ENCODE results near the gene PLA2G4C.
A peak's percentile ranks its signal among the peaks of the same experiment; 100 is the strongest.

DNA sequence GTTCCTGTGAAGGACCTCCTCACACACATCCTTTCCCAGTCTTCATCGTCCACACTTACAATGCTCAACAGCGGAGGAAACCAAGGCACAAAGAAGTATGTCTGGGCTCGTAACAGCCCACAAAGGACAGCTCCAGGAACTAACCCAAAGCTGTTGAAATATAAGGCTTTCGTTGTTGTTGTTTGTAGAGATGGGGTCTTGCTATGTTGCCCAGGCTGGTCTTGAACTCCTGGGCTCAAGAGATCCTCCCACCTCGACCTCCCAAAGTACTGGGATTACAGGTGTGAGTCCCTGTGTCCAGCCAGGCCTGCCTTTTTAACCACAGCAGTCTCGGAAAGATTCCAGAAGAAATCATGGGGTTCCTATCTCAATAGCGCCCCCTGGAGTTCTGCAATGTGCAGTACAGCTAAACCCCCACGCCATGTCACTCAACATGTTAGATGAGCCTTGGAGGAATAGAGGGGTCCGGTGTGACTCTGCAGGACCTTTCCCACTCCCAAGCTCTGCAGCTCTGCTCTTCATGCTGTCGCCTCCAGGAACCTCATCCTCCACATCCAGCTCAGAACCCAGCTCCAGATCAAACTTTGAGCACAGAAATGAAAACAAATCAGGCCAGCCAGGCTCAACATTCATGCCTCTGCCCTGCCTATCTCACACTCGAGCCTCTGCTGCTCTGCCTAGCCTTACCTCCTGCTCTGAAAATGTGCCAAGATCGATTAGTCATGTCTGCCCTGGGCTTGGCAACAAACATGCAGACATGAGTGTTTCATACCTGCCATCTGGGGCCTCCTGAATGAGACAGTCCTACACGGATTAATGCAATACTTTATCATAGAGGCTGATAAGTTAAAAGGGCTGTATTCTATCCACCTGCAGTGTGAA, 7.5 kb downstream of the PLA2G4C start:
- TF ChIP-seq, protein P1, sequence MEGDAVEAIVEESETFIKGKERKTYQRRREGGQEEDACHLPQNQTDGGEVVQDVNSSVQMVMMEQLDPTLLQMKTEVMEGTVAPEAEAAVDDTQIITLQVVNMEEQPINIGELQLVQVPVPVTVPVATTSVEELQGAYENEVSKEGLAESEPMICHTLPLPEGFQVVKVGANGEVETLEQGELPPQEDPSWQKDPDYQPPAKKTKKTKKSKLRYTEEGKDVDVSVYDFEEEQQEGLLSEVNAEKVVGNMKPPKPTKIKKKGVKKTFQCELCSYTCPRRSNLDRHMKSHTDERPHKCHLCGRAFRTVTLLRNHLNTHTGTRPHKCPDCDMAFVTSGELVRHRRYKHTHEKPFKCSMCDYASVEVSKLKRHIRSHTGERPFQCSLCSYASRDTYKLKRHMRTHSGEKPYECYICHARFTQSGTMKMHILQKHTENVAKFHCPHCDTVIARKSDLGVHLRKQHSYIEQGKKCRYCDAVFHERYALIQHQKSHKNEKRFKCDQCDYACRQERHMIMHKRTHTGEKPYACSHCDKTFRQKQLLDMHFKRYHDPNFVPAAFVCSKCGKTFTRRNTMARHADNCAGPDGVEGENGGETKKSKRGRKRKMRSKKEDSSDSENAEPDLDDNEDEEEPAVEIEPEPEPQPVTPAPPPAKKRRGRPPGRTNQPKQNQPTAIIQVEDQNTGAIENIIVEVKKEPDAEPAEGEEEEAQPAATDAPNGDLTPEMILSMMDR (IDR thresholded peaks at IDR 0.05; ENCODE audit: low read depth, low read length, poor library complexity, severe bottlenecking), result peak; percentile 97
- no peak for TF ChIP-seq EZH2phosphoT487 (IDR thresholded peaks at IDR 0.05; ENCODE audit: borderline replicate concordance, low read length)
